Activated CD8-positive, alpha-beta memory T cell treated with anti-CD3 and anti-CD28 coated beads for 36 hours (primary cell): ENCODE measurements around the gene CTF1. TPM values are rescaled to one million over a fixed set of nuclear protein-coding genes. Genes with fewer than 3 reads are reported as not detected.

Source experiments
- CTCF ChIA-PET: fragments of 350-600 bp; sonication (Branson Sonifier 250); formaldehyde crosslinking; loops from one replicate; lab custom pipeline; 2021; ENCODE audit warnings: antibody characterized with exemption; lab: Charles Lee
- POLR2A ChIA-PET: fragments of 350-600 bp; sonication (Branson Sonifier 250); formaldehyde crosslinking; loops from one replicate; lab custom pipeline; 2021; ENCODE audit warnings: antibody characterized with exemption; lab: Charles Lee
- total RNA-seq, 2 experiments: library from RNA; stranded (reverse); gene quantifications; one replicate each; pipeline ENCODE4 v1.2.3, GENCODE V29; 2021

The CTF1 gene
- total RNA-seq, 2 experiments from 2014 or later, result 0.13 to 0.21 TPM

GRCh38 chr16:30939571-30939970, 43.2 kb downstream of the CTF1 start:
- CTCF ChIA-PET, result interaction anchor here (0.5 to 1.1 kb wide), 3 partner anchors 38 to 377 kb away, joined by 3 to 4 read pairs (median 4); no protein-coding TSS in a partner anchor

DNA sequence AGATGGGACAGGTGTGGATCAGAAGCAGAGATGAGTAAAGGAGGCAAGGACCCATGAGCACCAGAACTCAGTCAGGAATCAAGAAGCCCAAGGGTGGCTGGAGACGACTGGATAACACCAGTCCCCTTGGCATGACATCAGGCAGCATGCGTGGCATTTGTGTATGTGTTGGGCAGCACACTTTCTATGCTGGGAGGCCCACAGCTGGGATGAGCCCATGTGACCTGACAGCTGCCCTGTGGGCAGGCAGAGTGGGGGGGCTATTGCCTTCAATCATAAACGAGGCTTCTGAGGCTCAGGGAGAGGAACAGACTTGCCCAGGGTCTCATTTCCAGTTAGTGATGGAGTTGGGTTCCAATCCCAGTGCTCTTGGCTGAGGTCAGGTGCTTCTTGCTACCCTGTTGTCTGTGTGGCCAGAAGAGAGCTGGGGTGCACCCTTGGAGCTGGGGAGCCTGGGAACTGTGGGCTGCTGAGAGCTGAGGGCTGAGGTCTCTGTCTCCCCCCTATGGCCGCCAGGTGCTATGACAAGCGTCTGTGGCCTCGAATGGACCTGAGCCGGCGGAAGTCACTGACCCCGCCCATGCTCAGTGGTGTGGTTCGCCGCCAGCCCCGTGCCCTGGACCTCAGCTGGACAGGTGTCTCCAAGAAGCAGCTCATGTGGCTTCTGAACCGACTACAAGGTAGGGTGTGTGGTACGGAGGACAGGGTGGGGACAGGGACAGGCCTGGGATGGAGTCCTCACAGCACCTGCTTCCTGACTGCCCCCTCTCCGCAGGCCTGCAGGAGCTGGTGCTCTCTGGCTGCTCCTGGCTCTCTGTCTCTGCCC, 45.4 kb downstream of the CTF1 start:
- ChIA-PET POLR2A (interaction anchor here (0.7 to 1.1 kb wide), 3 partner anchors 13 to 97 kb away, joined by 3 to 4 read pairs (median 3); partner anchors contain the start of gene FBXL19), CTCF (interaction anchor here (0.6 to 5.3 kb wide), 18 partner anchors 10 to 498 kb away, joined by 3 to 69 read pairs (median 4); no protein-coding TSS in a partner anchor)

More at GRCh38 chr16:30939571-30939970, 43.2 kb downstream of the CTF1 start:
- POLR2A ChIA-PET, result interaction anchor here (0.7 kb wide), 1 partner anchor 15 kb away, joined by 3 read pairs; no protein-coding TSS in a partner anchor

GRCh38 chr16:30942426-30942806, 46.0 kb downstream of the CTF1 start:
- POLR2A ChIA-PET, result interaction anchor here (0.7 to 1.1 kb wide), 3 partner anchors 12 to 97 kb away, joined by 3 to 4 read pairs (median 3); partner anchors contain the start of gene FBXL19
- CTCF ChIA-PET, result interaction anchor here (0.6 to 5.3 kb wide), 15 partner anchors 10 to 498 kb away, joined by 3 to 69 read pairs (median 4); no protein-coding TSS in a partner anchor

GRCh38 chr16:30944352-30944751, 47.9 kb downstream of the CTF1 start:
- ChIA-PET POLR2A (no interaction called here), CTCF (interaction anchor here (1.0 to 5.3 kb wide), 3 partner anchors 8 to 100 kb away, joined by 4 to 69 read pairs (median 4); no protein-coding TSS in a partner anchor)

DNA sequence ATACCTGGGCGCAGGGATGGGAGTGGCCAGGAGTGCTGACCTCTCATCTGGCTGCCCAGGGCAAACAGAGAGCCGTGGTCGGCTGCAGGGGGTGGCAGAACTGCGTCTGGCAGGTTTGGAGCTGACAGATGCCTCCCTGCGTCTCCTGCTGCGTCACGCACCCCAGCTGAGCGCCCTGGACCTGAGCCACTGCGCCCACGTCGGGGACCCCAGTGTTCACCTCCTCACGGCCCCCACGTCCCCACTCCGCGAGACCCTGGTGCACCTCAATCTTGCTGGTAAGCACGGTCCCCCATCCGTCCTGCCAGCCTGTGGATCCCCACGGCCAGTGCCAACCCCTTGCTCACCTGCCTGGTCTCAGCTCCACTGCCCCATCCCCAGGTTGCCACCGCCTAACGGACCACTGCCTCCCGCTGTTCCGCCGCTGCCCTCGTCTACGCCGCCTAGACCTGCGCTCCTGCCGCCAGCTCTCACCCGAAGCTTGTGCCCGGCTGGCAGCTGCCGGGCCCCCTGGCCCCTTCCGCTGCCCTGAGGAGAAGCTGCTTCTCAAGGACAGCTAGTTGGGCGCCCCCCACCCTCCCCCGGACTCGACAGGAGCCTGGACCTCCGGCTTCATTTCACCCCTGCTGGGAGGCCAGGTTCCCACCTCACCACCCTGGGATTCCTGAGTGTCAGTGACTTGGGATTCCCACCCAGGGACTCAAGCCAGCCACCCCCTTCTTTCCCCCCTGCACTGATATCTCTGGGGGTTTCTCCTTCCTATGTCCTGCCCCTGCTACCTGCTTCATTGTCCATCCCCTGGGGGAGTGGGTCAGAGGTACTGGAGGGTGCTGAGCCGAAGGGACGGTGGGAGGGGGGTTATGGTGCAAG, 50.5 kb downstream of the CTF1 start:
- POLR2A ChIA-PET, result interaction anchor here (0.5 kb wide), 1 partner anchor 156 kb away, joined by 3 read pairs; no protein-coding TSS in a partner anchor
- CTCF ChIA-PET, result no interaction called here

- POLR2A ChIA-PET, result no interaction called here
These were observed 51.1 kb downstream of the CTF1 start for GRCh38 chr16:30947541-30947858.

GRCh38 chr16:30947859-30948666, 51.6 kb downstream of the CTF1 start:
- ChIA-PET CTCF (no interaction called here), POLR2A (no interaction called here)

More at GRCh38 chr16:30947541-30947858, 51.1 kb downstream of the CTF1 start:
- CTCF ChIA-PET, result no interaction called here

- CTCF ChIA-PET, result interaction anchor here (0.6 to 6.4 kb wide), 5 partner anchors 6 to 488 kb away, joined by 3 to 69 read pairs (median 3); no protein-coding TSS in a partner anchor
These were observed 52.5 kb downstream of the CTF1 start, which contains the start of gene ORAI3 for GRCh38 chr16:30948667-30949649. Gene ORAI3, plus strand, starts transcription at chr16:30949068. Its CDS starts 222 bp downstream, at chr16:30949290.

DNA sequence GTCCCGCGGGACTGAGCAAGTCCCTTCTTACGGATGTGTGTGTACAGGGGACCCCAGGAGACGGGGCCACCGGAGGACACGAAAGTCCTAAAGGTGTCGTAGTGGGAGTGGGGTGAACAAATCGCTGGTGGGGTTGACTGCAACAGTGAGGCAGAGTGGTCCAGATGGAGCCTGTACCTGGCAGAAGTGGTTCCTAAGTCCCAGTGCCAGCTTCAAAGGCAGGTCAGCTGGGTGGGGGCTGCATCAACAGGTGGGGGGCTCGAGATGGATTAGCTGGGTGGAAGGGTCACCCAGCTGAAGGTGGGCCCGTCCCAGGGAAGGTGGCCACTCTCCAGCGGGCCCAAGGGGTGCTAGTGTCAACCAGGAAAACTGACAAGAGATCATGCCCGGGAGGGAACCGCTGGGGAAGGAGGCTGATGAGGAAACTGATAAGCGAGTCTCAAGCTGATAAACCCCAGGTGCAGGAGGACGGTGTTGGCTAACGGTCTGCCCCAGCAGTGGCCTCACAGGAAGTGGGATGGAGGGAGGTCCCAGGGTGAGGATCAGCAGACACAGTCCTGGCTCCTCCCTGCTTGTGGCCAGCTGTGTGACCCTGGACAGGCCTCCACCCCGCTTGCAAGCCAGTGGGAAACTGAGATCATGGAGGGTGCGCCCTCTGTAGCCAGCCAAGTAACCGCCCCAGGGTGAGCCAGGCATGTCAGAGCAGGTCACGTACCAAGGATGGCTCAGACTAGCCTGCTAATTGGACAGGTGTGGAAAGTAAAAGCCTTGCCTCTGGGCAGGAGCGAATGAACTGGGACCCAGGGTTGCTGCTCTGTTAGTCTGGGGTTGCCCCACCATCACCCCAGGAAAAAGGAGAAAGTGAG, 53.5 kb downstream of the CTF1 start:
- CTCF ChIA-PET, result interaction anchor here (0.6 to 6.4 kb wide), 4 partner anchors 7 to 487 kb away, joined by 3 to 69 read pairs (median 4); no protein-coding TSS in a partner anchor
- POLR2A ChIA-PET, result interaction anchor here (0.8 to 1.2 kb wide), 2 partner anchors 47 to 124 kb away, joined by 3 read pairs; partner anchors contain the start of gene ZNF668

More at GRCh38 chr16:30948667-30949649, 52.5 kb downstream of the CTF1 start, which contains the start of gene ORAI3:
- POLR2A ChIA-PET, result interaction anchor here (0.8 to 1.2 kb wide), 2 partner anchors 48 to 125 kb away, joined by 3 read pairs; partner anchors contain the start of gene ZNF668

DNA sequence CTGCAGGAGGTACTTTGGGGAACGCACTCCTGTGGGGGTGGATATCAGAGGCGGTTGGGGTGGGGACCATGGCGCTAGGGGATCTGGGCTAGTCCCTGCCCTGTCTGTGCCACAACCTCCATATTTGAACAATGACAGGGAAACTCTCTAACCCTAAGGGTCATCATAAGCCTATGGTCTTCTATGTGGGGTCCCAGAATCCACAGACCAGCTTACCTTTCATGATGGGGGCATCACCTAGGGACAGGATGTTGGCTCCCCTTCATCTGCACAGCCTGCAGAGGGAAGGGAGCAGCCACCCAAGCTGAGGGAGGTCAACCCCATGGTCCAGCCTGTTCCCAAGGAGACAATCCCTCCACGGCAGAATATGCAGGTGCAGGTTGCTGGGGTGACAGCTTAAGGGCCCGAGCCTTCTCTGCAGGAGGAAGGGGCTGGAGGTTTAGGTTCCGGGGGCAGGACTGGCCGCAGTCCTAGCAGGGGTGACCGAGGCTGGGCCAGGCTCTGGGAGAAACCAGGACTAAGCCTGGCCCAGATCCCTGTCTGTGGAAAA, 54.2 kb downstream of the CTF1 start:
- POLR2A ChIA-PET, result interaction anchor here (1.2 kb wide), 1 partner anchor 46 kb away, joined by 3 read pairs; no protein-coding TSS in a partner anchor
- CTCF ChIA-PET, result interaction anchor here (1.4 to 6.4 kb wide), 2 partner anchors 8 to 106 kb away, joined by 6 to 69 read pairs; no protein-coding TSS in a partner anchor

GRCh38 chr16:30951193-30951592, 54.8 kb downstream of the CTF1 start:
- ChIA-PET CTCF (interaction anchor here (6.4 kb wide), 1 partner anchor 9 kb away, joined by 69 read pairs; no protein-coding TSS in a partner anchor), POLR2A (no interaction called here)

DNA sequence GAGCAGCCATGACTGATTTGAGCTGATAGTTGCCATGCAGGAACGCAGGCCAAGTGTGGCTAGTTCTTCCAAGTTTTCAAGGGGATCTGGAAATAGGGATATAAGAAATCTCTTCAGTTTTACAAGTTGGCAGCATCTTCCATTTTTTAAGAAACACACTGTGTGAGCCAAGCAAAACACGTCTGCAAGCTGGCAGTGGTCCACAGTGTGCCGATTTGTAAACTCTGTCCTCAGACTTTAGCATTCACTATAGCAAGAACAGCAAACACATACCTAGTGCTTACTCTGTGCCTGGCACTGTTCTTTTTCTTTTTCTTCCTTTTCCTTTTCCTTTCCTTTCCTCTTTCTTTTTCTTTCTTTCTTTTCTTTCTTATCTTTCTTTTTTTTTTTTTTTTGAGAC, 55.3 kb downstream of the CTF1 start:
- CTCF ChIA-PET, result interaction anchor here (6.4 kb wide), 1 partner anchor 9 kb away, joined by 69 read pairs; no protein-coding TSS in a partner anchor

DNA sequence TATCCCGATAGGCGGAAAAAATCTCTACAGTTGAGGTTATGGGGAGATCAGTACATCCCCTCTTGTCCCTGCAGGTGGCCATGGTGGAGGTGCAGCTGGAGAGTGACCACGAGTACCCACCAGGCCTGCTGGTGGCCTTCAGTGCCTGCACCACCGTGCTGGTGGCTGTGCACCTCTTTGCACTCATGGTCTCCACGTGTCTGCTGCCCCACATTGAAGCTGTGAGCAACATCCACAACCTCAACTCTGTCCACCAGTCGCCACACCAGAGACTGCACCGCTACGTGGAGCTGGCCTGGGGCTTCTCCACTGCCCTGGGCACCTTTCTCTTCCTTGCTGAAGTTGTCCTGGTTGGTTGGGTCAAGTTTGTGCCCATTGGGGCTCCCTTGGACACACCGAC, 56.7 kb downstream of the CTF1 start:
- ChIA-PET CTCF (interaction anchor here (0.5 to 6.4 kb wide), 10 partner anchors 10 to 467 kb away, joined by 3 to 69 read pairs (median 4); partner anchors contain the start of genes HSD3B7 and VKORC1), POLR2A (no interaction called here)

More for the DNA sequence above, 55.3 kb downstream of the CTF1 start:
- POLR2A ChIA-PET, result no interaction called here
